GM06990 (cell line): ENCODE measurements around the gene GOLGA3.
"Not testable (repeated sequence)": the region's sequence is repeated elsewhere in the genome, so short reads cannot be mapped to it uniquely, and the experiment has no call there.

ENCODE experiments used
- DNase-seq: peaks from one replicate; pipeline ENCODE4 v3.0.0-alpha.2; 2011; ENCODE audit not compliant: insufficient read length; ENCODE audit errors: extremely low read depth
- H3K27me3 ChIP-seq: replicated peaks from 2 replicates; pipeline ENCODE4 v1.6.0; 2011; ENCODE audit warnings: low read length; ENCODE audit not compliant: control insufficient read depth, insufficient read depth
- H3K36me3 ChIP-seq: 2 replicates; pipeline ENCODE4 v1.5.1; 2011; ENCODE audit warnings: low read length; ENCODE audit not compliant: control insufficient read depth, insufficient read depth
- H3K4me3 ChIP-seq: replicated peaks from 2 replicates; pipeline ENCODE4 v1.5.1; 2011; ENCODE audit warnings: low read depth, mild to moderate bottlenecking, control low read depth, low read length
- CTCF ChIP-seq: IDR thresholded peaks from 2 replicates; pipeline ENCODE4 v1.5.1; 2011; ENCODE audit warnings: low read length, control low read depth, mild to moderate bottlenecking, inconsistent platforms; ENCODE audit not compliant: insufficient read depth, poor library complexity, severe bottlenecking

Gene GOLGA3

GRCh38 chr12:132839558-132840235 lies 11.0 kb upstream of the GOLGA3 start:
- Histone ChIP-seq H3K27me3 (no peaks in the 10 kb centered on the region), H3K36me3 (peaks cover 41% of the 10 kb centered on the region), H3K4me3 (no peak overlapping the region)
- TF ChIP-seq CTCF: no peak
- no peak for DNase-seq

- DNase-seq: no peak
- Histone ChIP-seq H3K36me3 (peaks cover 41% of the 10 kb centered on the region), H3K27me3 (no peaks in the 10 kb centered on the region), H3K4me3 (no peak overlapping the region)
- TF ChIP-seq CTCF: no peak
Observed at GRCh38 chr12:132838410-132839080, 9.9 kb upstream of the GOLGA3 start.

GRCh38 chr12:132837693-132838409 lies 9.2 kb upstream of the GOLGA3 start:
- Histone ChIP-seq H3K27me3 (no peaks in the 10 kb centered on the region), H3K36me3 (peaks cover 38% of the 10 kb centered on the region), H3K4me3 (no peak overlapping the region)
- DNase-seq: no peak
- TF ChIP-seq CTCF: no peak

- H3K36me3 ChIP-seq: peaks cover 31% of the 10 kb centered on the region
- no peak overlapping the region for H3K4me3 ChIP-seq
- DNase-seq: no peak
- H3K27me3 ChIP-seq: no peaks in the 10 kb centered on the region
- no peak for TF ChIP-seq CTCF
Observed at GRCh38 chr12:132836795-132837331, 8.2 kb upstream of the GOLGA3 start.

- H3K36me3 ChIP-seq: peaks cover 29% of the 10 kb centered on the region
- not testable (repeated sequence) for H3K27me3 ChIP-seq, H3K4me3 ChIP-seq, DNase-seq
Observed at GRCh38 chr12:132836230-132836629, 7.6 kb upstream of the GOLGA3 start.
